Measurements from ENCODE around the gene RGL2. TPM values are rescaled to one million over a fixed set of nuclear protein-coding genes. Genes with fewer than 3 reads are reported as not detected.
A peak's percentile ranks its signal among the peaks of the same experiment; 100 is the strongest.

Gene RGL2
- total and polyA plus RNA-seq, 10 donors = 73.3 to 212 (median 142) TPM

DNA sequence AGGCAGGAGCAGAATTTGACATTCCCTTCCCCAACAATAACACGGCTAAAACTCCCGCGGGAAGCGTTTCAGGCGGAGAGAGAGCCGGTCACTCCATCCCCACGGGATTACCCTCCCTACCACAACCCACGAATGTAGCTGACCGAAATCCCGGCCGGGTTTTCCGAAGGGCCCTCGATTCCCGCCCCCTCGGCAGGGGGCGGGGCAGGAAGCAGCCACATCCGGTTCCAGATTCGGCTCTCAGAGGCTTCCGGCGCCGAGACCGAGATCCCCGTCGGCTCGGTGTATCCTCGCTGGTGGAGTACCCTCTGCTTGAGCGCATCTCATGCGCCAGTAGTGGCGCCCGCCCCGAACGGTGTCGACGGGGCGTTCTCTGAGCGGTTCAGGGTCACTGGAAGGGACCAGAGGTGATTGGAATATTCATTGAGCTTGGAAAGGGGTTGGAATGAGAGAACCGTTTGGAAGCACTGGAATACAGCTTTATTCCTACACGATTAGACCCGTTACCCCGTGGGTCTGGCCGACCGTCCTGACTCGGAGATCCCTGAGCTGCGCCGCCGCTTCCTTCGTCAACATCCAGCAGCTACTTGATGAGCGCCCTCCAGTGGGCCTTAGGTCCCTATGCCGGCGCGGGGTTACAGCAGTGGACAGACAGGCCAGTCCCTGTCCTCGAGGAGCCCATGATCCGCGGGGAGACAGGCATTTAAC is 649 bp upstream of the RGL2 start:
- Histone ChIP-seq H3K4me1 (peaks cover 10 to 90% (median 59%) of the 10 kb centered on the region in 6 donors), H3K27me3 (replicated peaks in 1 of 7) (no peaks in the 10 kb centered on the region), H3K36me3 (peaks cover 0 to 73% (median 58%) of the 10 kb centered on the region in 6 donors), H3K4me3 (peak overlapping the region; percentile 66 to 88 (median 84)), H3K27ac (peak overlapping the region; percentile 94 to 99 (median 98)), H3K9me3 (no peaks in the 10 kb centered on the region)
- peak in 2 of 3 donors; percentile 12 to 60 for TF ChIP-seq POLR2A (IDR thresholded peaks at IDR 0.05)
- TF ChIP-seq, protein P1, sequence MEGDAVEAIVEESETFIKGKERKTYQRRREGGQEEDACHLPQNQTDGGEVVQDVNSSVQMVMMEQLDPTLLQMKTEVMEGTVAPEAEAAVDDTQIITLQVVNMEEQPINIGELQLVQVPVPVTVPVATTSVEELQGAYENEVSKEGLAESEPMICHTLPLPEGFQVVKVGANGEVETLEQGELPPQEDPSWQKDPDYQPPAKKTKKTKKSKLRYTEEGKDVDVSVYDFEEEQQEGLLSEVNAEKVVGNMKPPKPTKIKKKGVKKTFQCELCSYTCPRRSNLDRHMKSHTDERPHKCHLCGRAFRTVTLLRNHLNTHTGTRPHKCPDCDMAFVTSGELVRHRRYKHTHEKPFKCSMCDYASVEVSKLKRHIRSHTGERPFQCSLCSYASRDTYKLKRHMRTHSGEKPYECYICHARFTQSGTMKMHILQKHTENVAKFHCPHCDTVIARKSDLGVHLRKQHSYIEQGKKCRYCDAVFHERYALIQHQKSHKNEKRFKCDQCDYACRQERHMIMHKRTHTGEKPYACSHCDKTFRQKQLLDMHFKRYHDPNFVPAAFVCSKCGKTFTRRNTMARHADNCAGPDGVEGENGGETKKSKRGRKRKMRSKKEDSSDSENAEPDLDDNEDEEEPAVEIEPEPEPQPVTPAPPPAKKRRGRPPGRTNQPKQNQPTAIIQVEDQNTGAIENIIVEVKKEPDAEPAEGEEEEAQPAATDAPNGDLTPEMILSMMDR (IDR thresholded peaks at IDR 0.05 in 8 of 11, conservative IDR thresholded peaks at IDR 0.05 in 3 of 11) = peak; percentile 60 to 90 (median 81)
- TF ChIP-seq POLR2AphosphoS5 (IDR thresholded peaks at IDR 0.05) = peak; percentile 96 to 97 (median 97)
- intact Hi-C loops (cut with DNase I; ENCODE audit: low total_unique reads) = no loop called here
- DNase-seq = peak; percentile 97
- 0 to 1% (median 0%) methylated on average over 43 to 54 of the region's 54 CpGs for WGBS, 5 donors

DNA sequence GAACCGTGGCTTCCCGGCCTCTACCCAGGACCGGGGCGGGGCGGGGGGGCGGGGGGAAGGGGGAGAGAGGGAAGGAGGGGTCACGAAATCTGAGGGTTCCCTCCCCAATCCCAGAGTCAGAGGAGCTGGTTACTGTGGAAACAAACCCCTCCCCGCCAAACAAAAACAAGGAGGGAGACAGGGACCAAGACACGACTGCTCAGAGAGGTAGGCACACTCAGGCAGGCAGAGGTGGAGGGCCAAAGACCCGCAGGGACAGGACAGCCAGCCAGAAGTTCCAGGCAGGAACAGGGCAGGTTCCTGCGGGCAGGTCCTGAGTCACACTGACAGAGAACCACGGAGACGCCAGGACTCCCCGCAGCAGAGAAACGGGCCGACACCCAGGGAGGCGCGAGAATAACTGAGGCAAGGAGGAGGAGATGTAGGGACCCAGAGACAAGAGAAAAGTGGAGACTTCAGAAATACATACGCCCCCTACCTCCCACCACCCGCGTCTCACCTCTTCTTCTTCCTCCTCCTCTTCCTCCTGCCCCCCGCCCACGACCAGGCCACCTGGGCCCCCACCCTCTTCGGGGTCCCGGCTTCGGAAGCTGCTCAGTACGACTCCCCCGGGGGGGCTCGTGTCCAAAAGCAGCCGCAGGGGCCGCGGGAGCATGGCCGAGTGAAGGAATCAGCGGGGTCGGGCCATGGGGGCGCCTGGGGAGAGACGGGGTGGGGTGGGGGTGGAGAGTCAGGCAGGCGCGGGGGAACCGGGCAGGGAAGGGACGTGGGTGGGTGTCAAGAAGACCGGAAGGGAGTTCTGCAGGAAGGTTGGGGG is 578 bp downstream of the RGL2 start:
- Histone ChIP-seq H3K36me3 (peaks cover 0 to 73% (median 58%) of the 10 kb centered on the region in 6 donors), H3K9me3 (no peaks in the 10 kb centered on the region), H3K27ac (peak overlapping the region; percentile 94 to 99 (median 98)), H3K27me3 (replicated peaks in 1 of 7) (no peaks in the 10 kb centered on the region), H3K4me1 (peaks cover 10 to 86% (median 53%) of the 10 kb centered on the region in 6 donors), H3K4me3 (peak overlapping the region; percentile 66 to 88 (median 84))
- DNase-seq = peak; percentile 90
- TF ChIP-seq, protein P1 (IDR thresholded peaks at IDR 0.05 in 8 of 11, conservative IDR thresholded peaks at IDR 0.05 in 3 of 11) = peak in 3 of 11 experiments; percentile 7 to 34 (median 10)
- TF ChIP-seq POLR2AphosphoS5 (IDR thresholded peaks at IDR 0.05) (peak; percentile 61 to 78 (median 72)), POLR2A (IDR thresholded peaks at IDR 0.05) (peak in 1 of 3 donors; percentile 46)
- 1% methylated on average over 37 to 42 of the region's 42 CpGs for WGBS, 5 donors
- intact Hi-C loops (cut with DNase I; ENCODE audit: low total_unique reads) = no loop called here

DNA sequence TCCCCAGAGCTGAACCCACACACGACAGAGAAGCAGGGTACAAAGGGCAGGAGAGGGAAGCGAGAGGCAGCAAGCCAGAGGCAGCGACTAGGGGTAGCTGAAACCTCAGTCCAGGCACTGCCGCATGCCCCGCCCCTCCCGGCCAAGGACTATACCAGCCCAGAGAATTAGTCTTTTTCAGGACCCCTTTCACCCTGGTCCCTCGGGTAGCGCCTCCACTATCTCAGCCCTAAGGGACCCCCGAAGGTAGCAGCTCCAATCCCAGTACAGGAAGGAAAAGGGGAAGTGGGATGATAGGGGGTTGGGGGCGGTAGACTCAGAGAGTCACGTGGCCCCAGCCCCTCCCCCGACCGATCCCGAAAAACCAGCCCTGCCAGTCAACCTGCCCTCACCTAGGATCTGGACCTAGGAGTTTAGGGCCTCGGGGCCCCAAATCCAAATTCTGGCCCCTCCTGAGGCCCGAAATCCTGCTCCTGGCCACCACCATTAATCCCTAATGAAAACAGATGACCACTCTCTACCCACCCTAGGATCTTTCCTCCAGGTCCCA is 1.3 kb downstream of the RGL2 start:
- Histone ChIP-seq H3K36me3 (peaks cover 0 to 73% (median 58%) of the 10 kb centered on the region in 6 donors), H3K27ac (peak overlapping the region; percentile 94 to 99 (median 98)), H3K9me3 (no peaks in the 10 kb centered on the region), H3K27me3 (replicated peaks in 1 of 7) (no peaks in the 10 kb centered on the region), H3K4me1 (peaks cover 10 to 81% (median 53%) of the 10 kb centered on the region in 6 donors), H3K4me3 (peak overlapping the region; percentile 66 to 88 (median 84))
- intact Hi-C loops (cut with DNase I; ENCODE audit: low total_unique reads) = no loop called here
- TF ChIP-seq, protein P1 (IDR thresholded peaks at IDR 0.05 in 8 of 11, conservative IDR thresholded peaks at IDR 0.05 in 3 of 11) = no peak
- TF ChIP-seq POLR2AphosphoS5 (IDR thresholded peaks at IDR 0.05) (no peak), POLR2A (IDR thresholded peaks at IDR 0.05) (no peak)
- DNase-seq = peak; percentile 87
- 7 to 15% (median 9%) methylated on average over 7 to 16 of the region's 16 CpGs for WGBS, 5 donors

Measured in spleen (tissue), 11 donors.